Measurements from ENCODE around the gene NUP107.

- TF ChIP-seq CTCF (IDR thresholded peaks at IDR 0.05) (no peak), POLR2A (IDR thresholded peaks at IDR 0.05) (no peak)
Observed at GRCh38 chr12:68743356-68743755, 56.6 kb downstream of the NUP107 start.
